HG02981 (cell line): Measurements from ENCODE around the gene TPRG1.

ENCODE experiments used
- ATAC-seq: cut with Tn5 transposase; IDR thresholded peaks from one replicate; pipeline ENCODE4 v1.9.1; 2021; ENCODE audit warnings: mild to moderate bottlenecking, moderate library complexity; ENCODE audit not compliant: unreplicated experiment

The TPRG1 gene

GRCh38 chr3:189276444-189277219 is 104.9 kb downstream of the TPRG1 start:
- no peak for ATAC-seq

GRCh38 chr3:189277711-189278110 is 105.9 kb downstream of the TPRG1 start:
- no peak for ATAC-seq

- ATAC-seq = no peak
Measured at GRCh38 chr3:189278221-189278620, 106.5 kb downstream of the TPRG1 start.

GRCh38 chr3:189282189-189282588 is 110.4 kb downstream of the TPRG1 start:
- ATAC-seq = no peak

GRCh38 chr3:189282741-189283140 is 111.0 kb downstream of the TPRG1 start:
- ATAC-seq = no peak

- ATAC-seq = peak; percentile 40
Measured at GRCh38 chr3:189286188-189286587, 114.4 kb downstream of the TPRG1 start.

DNA sequence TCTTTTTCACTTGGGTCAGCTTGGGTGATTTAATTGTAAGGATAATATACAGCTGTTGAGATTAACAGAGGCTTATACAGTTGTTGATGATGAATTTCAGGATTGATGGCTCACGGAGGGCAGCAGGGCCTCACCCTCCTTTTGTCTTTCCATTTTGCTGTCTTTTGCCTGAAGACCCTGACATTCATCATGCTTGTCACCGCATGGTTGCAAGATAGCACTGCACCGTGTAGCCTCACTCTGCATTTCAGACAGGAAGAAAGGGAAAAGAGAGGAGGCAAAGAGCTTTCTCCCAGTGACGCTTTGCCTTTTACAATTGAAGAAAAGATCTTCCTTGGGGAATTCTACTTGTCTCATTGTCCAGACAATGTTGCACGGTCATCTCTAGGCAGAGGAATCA is 115.1 kb downstream of the TPRG1 start:
- ATAC-seq = no peak

- ATAC-seq = peak; percentile 93
Measured at GRCh38 chr3:189288348-189289235, 116.8 kb downstream of the TPRG1 start.

DNA sequence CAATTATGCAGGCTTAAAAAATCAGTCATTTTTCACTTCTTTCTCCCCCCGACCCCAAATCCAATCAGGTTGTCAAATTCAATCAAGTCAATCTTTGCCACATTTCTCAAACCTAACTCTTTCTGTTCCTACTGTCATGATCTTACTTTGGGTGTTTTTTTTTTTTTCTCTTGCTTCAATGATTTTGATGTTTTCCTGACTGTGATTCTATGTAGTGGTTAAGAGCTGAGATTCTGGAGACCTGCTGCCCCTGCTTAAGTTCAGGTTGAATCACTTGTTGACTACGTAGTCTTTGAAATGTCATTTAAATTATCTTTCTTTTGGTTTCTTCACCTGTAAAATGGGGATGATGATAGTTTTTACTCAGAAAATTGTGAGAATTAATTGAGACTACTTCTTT is 117.5 kb downstream of the TPRG1 start:
- no peak for ATAC-seq

DNA sequence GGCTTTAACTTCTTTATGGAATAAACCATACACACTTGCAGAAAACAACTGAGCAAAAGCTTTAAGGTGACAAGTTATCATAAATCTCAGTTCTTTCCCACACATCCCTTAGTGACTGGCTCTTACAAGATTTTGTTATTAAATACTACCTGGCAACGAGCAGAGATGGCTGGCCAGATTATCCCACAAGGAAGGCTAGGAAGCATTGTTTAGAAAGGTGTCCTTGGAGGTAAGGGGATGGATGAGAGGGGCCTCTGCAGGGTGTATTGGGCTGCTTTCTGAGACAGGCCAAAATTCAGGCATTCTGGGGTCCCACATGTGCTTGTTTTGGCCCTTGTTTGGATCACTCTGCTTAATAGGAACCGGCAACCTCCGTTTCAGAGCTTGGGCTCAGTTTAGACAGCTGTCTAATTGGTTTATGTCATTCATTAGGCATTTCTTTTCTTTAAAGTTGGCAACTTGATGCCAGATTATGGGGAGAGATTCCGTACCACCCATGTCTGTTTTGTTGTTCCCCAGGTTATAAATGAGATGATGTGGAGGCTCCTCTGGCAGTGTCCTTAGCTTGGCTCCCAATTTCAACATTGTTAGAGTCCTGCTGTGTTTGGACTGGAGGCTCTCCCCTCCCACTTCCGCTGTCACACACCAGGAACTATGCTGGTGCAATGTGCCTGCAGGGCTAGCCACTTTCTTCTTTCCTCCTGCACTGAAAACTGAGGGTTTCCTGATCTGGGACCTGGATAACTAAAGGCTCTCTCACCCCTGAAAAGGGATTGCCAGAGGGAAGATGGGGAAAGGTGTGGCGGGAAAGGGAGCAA is 121.1 kb downstream of the TPRG1 start:
- no peak for ATAC-seq

DNA sequence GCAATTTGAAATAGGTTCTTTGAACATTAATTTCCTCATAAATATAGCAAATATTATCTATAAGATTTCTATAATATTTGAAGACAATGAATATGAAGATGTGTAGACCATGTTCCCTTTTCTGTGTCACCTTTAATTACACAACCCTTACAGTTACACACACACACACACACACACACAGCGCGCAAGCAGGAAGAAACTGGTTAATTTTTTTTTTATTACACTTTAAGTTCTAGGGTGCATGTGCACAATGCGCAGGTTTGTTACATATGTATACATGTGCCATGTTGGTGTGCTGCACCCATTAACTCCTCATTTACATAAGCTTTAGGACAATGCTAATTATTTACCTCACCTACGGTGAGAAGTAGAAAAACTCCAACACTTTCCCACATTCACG is 122.9 kb downstream of the TPRG1 start:
- no peak for ATAC-seq

- no peak for ATAC-seq
Measured at GRCh38 chr3:189295089-189295488, 123.3 kb downstream of the TPRG1 start.

DNA sequence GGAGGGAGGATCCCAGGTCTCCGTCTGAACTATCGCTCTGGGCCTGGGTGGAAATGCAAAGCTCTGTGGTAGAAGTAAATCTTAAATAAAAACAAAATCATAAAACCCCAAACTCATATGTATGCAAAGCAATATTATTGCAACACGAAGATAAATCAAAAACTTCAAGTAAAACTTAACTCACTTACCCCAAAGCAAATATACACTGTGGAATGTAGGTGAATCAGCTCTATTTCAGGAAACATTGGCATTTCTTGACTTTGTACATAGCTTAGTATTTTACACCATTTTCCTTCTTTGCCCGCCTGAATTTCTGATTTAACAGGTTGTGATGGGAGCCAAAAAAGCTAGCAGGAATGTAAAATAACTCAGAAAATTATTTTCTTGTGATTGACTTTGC is 126.2 kb downstream of the TPRG1 start:
- ATAC-seq = no peak

GRCh38 chr3:189298469-189299375 is 127.0 kb downstream of the TPRG1 start:
- ATAC-seq = no peak

DNA sequence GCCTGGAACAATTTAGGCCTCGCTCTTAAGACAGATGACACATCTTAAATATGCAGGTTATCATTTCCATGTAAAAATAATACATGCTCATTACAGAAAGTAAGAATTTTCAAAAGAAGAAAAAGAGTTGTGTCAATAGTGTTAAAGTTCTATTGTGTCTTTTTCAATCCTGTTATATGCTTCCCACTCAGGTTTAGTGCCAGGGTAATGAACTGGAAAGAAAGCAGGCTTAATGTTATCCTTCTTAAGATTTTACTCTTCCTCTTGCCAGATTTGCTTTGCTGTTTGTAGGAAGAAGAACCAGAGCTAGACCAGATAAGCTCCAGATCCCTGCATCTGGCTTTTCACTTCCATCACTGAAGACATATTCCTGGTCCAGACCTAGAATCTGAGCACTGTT is 128.6 kb downstream of the TPRG1 start:
- no peak for ATAC-seq

GRCh38 chr3:189301479-189301878 is 129.7 kb downstream of the TPRG1 start:
- no peak for ATAC-seq

DNA sequence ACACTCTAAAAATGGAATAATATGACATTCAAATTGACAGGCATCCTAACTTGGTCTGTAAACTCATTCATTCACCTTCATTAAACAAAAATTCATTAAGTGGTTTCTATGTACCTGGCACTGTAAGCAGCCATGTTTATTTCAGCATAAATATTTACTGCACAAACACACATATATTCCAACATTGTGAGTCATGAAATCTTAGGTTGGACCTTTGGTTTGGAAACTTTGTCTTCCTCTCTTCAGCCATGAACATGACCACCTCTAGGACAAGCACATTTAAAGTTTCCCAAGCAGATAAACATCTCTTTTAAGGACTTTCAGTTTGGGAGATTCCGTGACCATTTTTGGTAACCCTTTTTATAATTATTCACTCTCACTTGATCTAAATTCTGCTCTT is 131.8 kb downstream of the TPRG1 start:
- ATAC-seq = no peak

- ATAC-seq = peak; percentile 1
Measured at GRCh38 chr3:189304465-189305351, 132.9 kb downstream of the TPRG1 start.

- ATAC-seq = peak; percentile 58
Measured at GRCh38 chr3:189305412-189305811, 133.6 kb downstream of the TPRG1 start.
